K562 (cell line): Measurements from ENCODE around the gene MON2. TPM values are rescaled to one million over a fixed set of nuclear protein-coding genes. Genes with fewer than 3 reads are reported as not detected.

Experiments used
- ATAC-seq: fragments of 200-7000 bp; cut with Tn5 transposase; 3 replicates; pipeline ENCODE4 v1.9.1; 2020; ENCODE audit warnings: moderate library complexity
- BruUV-seq: library from RNA; stranded (reverse); fragments of 400-500 nt; replicated peaks from 2 replicates; lab custom pipeline; 2021; lab: Mats Ljungman, UMichigan
- CTCF ChIA-PET: fragments of 300-600 bp; formaldehyde crosslinking; extraction: SDS; loops from one replicate; lab custom pipeline; 2021; ENCODE audit warnings: low intra/inter-chr PET ratio; lab: Yijun Ruan, JAX
- POLR2A ChIA-PET: fragments of 300-600, 350-650 bp; sonication (Branson Sonifier 250); formaldehyde crosslinking; extraction: SDS; loops from one replicate; lab custom pipeline; 2021; ENCODE audit warnings: antibody characterized with exemption, inconsistent platforms; lab: Yijun Ruan, JAX
- DNase-seq, 4 experiments: peaks; one replicate each; pipeline versions ENCODE4 v3.0.0 to v3.0.0-alpha.2; 2011 to 2018; ENCODE audit warnings: low spot score in 3 of 4, mixed read lengths in 3 of 4; ENCODE audit errors: extremely low read depth in 1 of 4
- FAIRE-seq: peaks from 2 replicates; lab custom pipeline; 2011; peaks lifted over from hg19 to GRCh38; lab: Jason Lieb, UNC
- H2AFZ ChIP-seq: 2 replicates; pipeline ENCODE4 v1.6.0; 2011; ENCODE audit warnings: low read depth, low read length, control low read depth, inconsistent platforms
- H3K27ac ChIP-seq: fragments of 200-600 bp; 3 replicates; pipeline ENCODE4 v1.8.0; 2011; ENCODE audit warnings: low read depth, mild to moderate bottlenecking, control low read depth, inconsistent platforms, low read length, moderate library complexity, mixed read lengths; ENCODE audit errors: extremely low read depth
- H3K27me3 ChIP-seq, 2 experiments: fragments of 300-600 bp in 1 of 2; 2 replicates in 1 of 2; 3 replicates in 1 of 2; pipeline versions ENCODE4 v1.6.0 to v1.8.0; 2011; ENCODE audit warnings: inconsistent platforms in 2 of 2, low read length in 2 of 2, mild to moderate bottlenecking in 1 of 2, mixed read lengths in 1 of 2, moderate library complexity in 1 of 2; ENCODE audit not compliant: control insufficient read depth in 2 of 2, insufficient read depth in 2 of 2
- H3K36me3 ChIP-seq: fragments of 300-600 bp; 3 replicates; pipeline ENCODE4 v1.8.0; 2011; ENCODE audit warnings: mild to moderate bottlenecking, low read length, inconsistent platforms; ENCODE audit not compliant: control insufficient read depth, insufficient read depth
- H3K4me1 ChIP-seq, 2 experiments: fragments of 200-600 bp in 1 of 2; replicated peaks in 1 of 2; 2 replicates in 1 of 2; 3 replicates in 1 of 2; pipeline versions ENCODE4 v1.5.1 to v1.8.0; 2011; ENCODE audit warnings: inconsistent platforms in 2 of 2, low read length in 2 of 2, mild to moderate bottlenecking in 1 of 2, mixed read lengths in 1 of 2, moderate library complexity in 1 of 2; ENCODE audit not compliant: control insufficient read depth in 2 of 2, insufficient read depth in 2 of 2
- H3K4me2 ChIP-seq: 2 replicates; pipeline ENCODE4 v1.6.1; 2011; ENCODE audit warnings: low read length, control low read depth, inconsistent platforms, mixed read lengths; ENCODE audit not compliant: insufficient read depth
- H3K4me3 ChIP-seq: fragments of 200-600 bp; sonication (generic), shearing (Covaris generic); 2 replicates; pipeline ENCODE4 v1.5.1; 2016; ENCODE audit warnings: control low read depth, inconsistent platforms
- H3K79me2 ChIP-seq: fragments of 200-600 bp; 3 replicates; pipeline ENCODE4 v1.8.0; 2011; ENCODE audit warnings: low read length, inconsistent platforms; ENCODE audit not compliant: control insufficient read depth, insufficient read depth
- H3K9ac ChIP-seq, 2 experiments: 2 replicates each; pipeline versions ENCODE4 v1.6.0 to v1.6.1; 2011; ENCODE audit warnings: low read depth in 2 of 2, low read length in 2 of 2, control low read depth in 1 of 2, inconsistent platforms in 1 of 2, mild to moderate bottlenecking in 1 of 2, mixed read lengths in 1 of 2; ENCODE audit not compliant: insufficient read depth in 1 of 2
- H3K9me1 ChIP-seq: one replicate; pipeline ENCODE4 v1.6.0; 2011; ENCODE audit warnings: inconsistent platforms, mild to moderate bottlenecking, low read length, moderate library complexity; ENCODE audit not compliant: control insufficient read depth, insufficient read depth
- H3K9me3 ChIP-seq: replicated peaks from 2 replicates; pipeline ENCODE4 v1.5.1; 2011; ENCODE audit warnings: low read depth, low read length, inconsistent platforms; ENCODE audit not compliant: control insufficient read depth, insufficient read depth
- H4K20me1 ChIP-seq: replicated peaks from 2 replicates; pipeline ENCODE4 v1.6.1; 2011; ENCODE audit warnings: low read length, inconsistent platforms, mixed read lengths; ENCODE audit not compliant: control insufficient read depth, insufficient read depth
- ELF4 ChIP-seq: fragments of 450-650 bp; formaldehyde crosslinking; IDR thresholded peaks from 2 replicates; pipeline ENCODE4 v1.4.0; 2022; ENCODE audit warnings: missing genetic modification characterization
- TEAD4 ChIP-seq, 2 experiments: sonication (generic) in 1 of 2; formaldehyde crosslinking in 1 of 2; IDR thresholded peaks; 2 replicates each; pipeline versions ENCODE4 v1.6.1 to v1.8.0; 2012 to 2022; ENCODE audit warnings: borderline replicate concordance in 1 of 2, inconsistent platforms in 1 of 2, low read length in 1 of 2, mild to moderate bottlenecking in 1 of 2, missing genetic modification reagents in 1 of 2
- ZNF239 ChIP-seq: fragments of 250-450 bp; sonication (Bioruptor Pico); IDR thresholded peaks from 2 replicates; pipeline ENCODE4 v1.4.0; 2020; ENCODE audit warnings: mild to moderate bottlenecking
- ZNF57 ChIP-seq: fragments of 450-650 bp; formaldehyde crosslinking; IDR thresholded peaks from 2 replicates; pipeline ENCODE4 v1.4.0; 2020; ENCODE audit warnings: mild to moderate bottlenecking, moderate library complexity
- ZNF589 ChIP-seq: fragments of 200-800 bp; sonication (Bioruptor generic); IDR thresholded peaks from 2 replicates; pipeline ENCODE4 v1.6.1; 2016; ENCODE audit warnings: low read depth, missing genetic modification characterization, missing compliant biosample characterization
- WGBS: fragments of 100-300 bp; shearing (Covaris generic); methylation state at CpG from one replicate; pipeline ENCODE4 v1.1.6; 2016; ENCODE audit warnings: low coverage, mixed read lengths; ENCODE audit not compliant: insufficient coverage; ENCODE audit errors: missing lambda C conversion rate; 5-methylcytosine and 5-hydroxymethylcytosine counted together
- in situ Hi-C: fragments of 300-500 bp; cut with MboI; formaldehyde crosslinking; loops from 4 replicates; pipeline ENCODE4 v1.15.0; 2018; ENCODE audit warnings: inconsistent platforms, mixed read lengths
- intact Hi-C: fragments of 100-400 bp; cut with micrococcal nuclease; formaldehyde crosslinking; loops from 2 replicates; pipeline ENCODE4 v1.14.2; 2022
- polyA plus RNA-seq, 8 experiments: library from polyadenylated mRNA; depleted of rRNA in 4 of 8; stranded (reverse) in 5 of 8; unstranded in 3 of 8; fragments of >200 nt; fragmentation: Nextera tagmentation in 2 of 8; fragmentation: Illumina TruSeq in 1 of 8; extraction: Ambion mirVana in 2 of 8; extraction: Trizol in 1 of 8; gene quantifications; 2 replicates each; pipeline versions ENCODE4 v1.2.1 to v1.2.3, GENCODE V29; 2011 to 2014; ENCODE audit warnings: inconsistent platforms in 1 of 8, missing spikeins in 1 of 8
- total RNA-seq, 7 experiments: library from RNA; depleted of rRNA in 6 of 7; stranded (reverse); fragments of >200 nt in 6 of 7; fragmentation: Illumina TruSeq in 2 of 7; extraction: Trizol in 2 of 7; gene quantifications; 2 replicates each; pipeline versions ENCODE4 v1.2.1 to v1.2.3, GENCODE V29; 2011 to 2021; ENCODE audit warnings: low replicate concordance in 1 of 7
- TF ChIP-seq, protein P1 (sequence below): fragments of 450-650 bp; IDR thresholded peaks from 2 replicates; pipeline ENCODE4 v1.7.1; 2018; ENCODE audit warnings: mild to moderate bottlenecking, low read depth; ENCODE audit not compliant: partially characterized antibody

The MON2 gene
- total and polyA plus RNA-seq, 9 of the 15 experiments (the other 6 are each of a cell fraction or from before 2014, with no cell fraction given), result 3.6 to 31.6 (median 16.8) TPM

DNA sequence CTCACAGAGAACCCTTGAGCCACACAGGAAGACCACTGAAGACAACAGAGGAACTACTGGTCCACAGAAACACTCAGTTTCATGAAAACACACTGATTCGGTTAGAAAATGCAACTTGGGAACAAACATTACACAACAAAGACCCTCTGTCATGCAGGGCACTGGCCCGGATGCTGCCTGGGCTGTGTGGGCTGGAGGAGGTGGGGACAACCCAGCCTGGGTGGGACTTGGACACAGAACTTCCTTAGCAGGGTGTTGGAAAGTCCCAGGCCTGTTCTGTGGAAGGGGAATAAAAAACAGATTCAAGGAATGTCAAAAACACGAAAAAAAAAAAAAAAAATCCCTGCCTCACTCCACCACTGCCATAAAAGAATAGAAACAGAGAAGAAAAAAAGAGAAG, 181.0 kb downstream of the MON2 start:
- Histone ChIP-seq H3K4me3 (no peak overlapping the region), H3K9ac (no peak overlapping the region), H4K20me1 (no peaks in the 10 kb centered on the region), H3K79me2 (no peaks in the 10 kb centered on the region), H3K9me3 (no peaks in the 10 kb centered on the region), H3K4me1 (no peaks in the 10 kb centered on the region), H3K9me1 (no peaks in the 10 kb centered on the region), H3K36me3 (no peaks in the 10 kb centered on the region; the same call in 2 of the 3 replicates), H3K4me2 (no peak overlapping the region), H2AFZ (no peak overlapping the region), H3K27ac (no peak overlapping the region), H3K27me3 (no peaks in the 10 kb centered on the region)
- no TSS peak for BruUV-seq
- WGBS, result 43% methylated on average over 2 of the region's 3 CpGs
- ChIA-PET POLR2A (no interaction called here), CTCF (no interaction called here)
- DNase-seq, result no peak
- TF ChIP-seq ZNF57 (CRISPR knock-in tag) (no peak), TEAD4 (IDR thresholded peaks at IDR 0.05; ENCODE audit: low read length) (no peak), TEAD4 (CRISPR knock-in tag; IDR thresholded peaks at IDR 0.05; ENCODE audit: borderline replicate concordance) (no peak), ZNF239 (no peak), ELF4 (CRISPR knock-in tag) (no peak), ZNF589 (CRISPR knock-in tag) (no peak)
- TF ChIP-seq, protein P1, sequence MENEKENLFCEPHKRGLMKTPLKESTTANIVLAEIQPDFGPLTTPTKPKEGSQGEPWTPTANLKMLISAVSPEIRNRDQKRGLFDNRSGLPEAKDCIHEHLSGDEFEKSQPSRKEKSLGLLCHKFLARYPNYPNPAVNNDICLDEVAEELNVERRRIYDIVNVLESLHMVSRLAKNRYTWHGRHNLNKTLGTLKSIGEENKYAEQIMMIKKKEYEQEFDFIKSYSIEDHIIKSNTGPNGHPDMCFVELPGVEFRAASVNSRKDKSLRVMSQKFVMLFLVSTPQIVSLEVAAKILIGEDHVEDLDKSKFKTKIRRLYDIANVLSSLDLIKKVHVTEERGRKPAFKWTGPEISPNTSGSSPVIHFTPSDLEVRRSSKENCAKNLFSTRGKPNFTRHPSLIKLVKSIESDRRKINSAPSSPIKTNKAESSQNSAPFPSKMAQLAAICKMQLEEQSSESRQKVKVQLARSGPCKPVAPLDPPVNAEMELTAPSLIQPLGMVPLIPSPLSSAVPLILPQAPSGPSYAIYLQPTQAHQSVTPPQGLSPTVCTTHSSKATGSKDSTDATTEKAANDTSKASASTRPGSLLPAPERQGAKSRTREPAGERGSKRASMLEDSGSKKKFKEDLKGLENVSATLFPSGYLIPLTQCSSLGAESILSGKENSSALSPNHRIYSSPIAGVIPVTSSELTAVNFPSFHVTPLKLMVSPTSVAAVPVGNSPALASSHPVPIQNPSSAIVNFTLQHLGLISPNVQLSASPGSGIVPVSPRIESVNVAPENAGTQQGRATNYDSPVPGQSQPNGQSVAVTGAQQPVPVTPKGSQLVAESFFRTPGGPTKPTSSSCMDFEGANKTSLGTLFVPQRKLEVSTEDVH, result no peak
- in situ Hi-C loops, result no loop called here
- FAIRE-seq, result no peak
- intact Hi-C loops, result no loop called here
- ATAC-seq, result no peak
